HG02938 (cell line): Measurements from ENCODE around the gene TSPAN32.

Source experiments
- ATAC-seq: cut with Tn5 transposase; IDR thresholded peaks from one replicate; pipeline ENCODE4 v1.9.1; 2021; ENCODE audit warnings: mild to moderate bottlenecking, moderate library complexity; ENCODE audit not compliant: unreplicated experiment

TSPAN32 gene, protein sequence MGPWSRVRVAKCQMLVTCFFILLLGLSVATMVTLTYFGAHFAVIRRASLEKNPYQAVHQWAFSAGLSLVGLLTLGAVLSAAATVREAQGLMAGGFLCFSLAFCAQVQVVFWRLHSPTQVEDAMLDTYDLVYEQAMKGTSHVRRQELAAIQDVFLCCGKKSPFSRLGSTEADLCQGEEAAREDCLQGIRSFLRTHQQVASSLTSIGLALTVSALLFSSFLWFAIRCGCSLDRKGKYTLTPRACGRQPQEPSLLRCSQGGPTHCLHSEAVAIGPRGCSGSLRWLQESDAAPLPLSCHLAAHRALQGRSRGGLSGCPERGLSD

DNA sequence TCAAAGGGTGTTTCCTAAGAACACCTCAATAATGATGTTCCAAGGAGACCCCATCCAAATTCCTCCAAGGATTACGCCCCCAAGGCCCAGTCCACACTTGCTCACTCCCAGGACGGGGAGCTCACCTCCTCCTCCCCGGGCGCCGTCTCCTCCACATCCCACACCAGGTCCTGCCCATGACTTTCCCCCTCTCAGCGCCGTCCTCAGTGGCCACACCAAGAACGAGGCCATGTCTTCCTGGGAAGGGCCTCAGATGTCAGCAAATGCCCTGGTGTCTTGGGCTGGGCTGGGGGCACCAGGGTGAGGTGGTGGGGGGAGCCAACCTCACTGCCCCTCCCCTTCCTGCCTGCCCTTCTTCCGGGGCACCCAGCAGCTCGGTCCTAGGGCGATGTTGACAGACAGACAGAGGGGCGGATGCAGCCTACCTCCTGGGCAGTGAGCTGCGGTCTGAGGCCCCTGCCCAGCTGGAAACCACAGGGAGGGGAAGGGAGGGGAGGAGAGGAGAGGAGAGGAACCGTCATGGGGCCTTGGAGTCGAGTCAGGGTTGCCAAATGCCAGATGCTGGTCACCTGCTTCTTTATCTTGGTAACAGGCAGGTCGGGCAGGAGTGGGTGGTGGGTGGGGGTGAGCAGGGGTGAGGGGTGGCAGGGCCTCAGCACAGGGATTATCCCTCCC lies at the start of gene TSPAN32, which contains the start of gene C11orf21:
TSS of gene TSPAN32 (plus strand) at position 383 of the 675 bp plus-strand sequence. CDS start at position 520, 137 bp downstream.
TSS of gene C11orf21 (minus strand) at position 288 of the 675 bp plus-strand sequence. CDS start at position 178, 110 bp downstream.
- ATAC-seq: no peak

DNA sequence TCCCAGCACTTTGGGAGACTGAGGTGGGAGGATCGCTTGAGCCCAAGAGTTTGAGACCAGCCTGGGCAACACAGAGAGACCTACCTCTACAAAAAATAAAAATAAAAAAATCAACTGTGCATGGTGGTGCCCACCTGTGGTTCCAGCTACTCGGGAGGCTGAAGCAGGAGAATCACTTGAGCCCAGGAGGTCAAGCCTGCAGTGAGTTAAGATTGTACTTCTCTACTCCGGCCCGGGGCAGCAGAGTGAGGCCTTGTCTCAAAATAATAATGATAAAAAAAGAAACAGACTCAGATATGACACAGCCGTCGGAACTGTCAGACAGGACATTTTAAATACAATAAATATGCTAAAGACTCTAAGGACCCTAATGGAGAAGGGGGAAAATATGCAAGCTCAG lies 49.8 kb upstream of the TSPAN32 start:
- ATAC-seq: no peak

DNA sequence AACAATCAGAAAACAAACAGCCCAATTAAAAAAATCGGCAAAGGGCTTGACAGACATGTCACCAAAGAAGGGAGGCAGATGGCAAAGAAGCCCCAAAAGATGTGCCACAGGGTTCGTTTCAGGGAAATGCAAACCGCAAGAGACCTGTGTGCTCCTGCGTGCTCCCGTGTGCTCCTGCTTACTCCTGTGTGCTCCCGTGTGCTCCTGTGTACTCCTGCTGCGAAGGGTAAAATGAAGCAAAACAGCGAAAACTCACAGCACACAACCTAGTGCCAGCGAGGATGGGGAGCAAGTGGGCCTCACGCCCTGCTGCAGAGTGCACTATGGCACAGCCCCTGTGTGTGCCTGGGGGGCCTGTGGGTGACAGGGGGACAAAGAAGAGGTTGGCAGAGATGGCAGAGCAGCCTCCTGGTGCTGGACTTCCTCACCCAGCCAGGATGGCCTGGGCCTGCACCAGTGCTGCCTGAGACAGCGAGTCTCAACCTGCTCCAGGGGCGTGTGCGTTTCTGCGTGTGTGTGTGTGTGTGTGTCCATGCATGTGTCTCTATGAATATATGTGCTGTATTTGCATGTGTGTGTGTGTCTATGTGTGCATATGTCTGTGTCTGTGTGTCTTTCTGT lies 45.4 kb upstream of the TSPAN32 start:
- no peak for ATAC-seq

DNA sequence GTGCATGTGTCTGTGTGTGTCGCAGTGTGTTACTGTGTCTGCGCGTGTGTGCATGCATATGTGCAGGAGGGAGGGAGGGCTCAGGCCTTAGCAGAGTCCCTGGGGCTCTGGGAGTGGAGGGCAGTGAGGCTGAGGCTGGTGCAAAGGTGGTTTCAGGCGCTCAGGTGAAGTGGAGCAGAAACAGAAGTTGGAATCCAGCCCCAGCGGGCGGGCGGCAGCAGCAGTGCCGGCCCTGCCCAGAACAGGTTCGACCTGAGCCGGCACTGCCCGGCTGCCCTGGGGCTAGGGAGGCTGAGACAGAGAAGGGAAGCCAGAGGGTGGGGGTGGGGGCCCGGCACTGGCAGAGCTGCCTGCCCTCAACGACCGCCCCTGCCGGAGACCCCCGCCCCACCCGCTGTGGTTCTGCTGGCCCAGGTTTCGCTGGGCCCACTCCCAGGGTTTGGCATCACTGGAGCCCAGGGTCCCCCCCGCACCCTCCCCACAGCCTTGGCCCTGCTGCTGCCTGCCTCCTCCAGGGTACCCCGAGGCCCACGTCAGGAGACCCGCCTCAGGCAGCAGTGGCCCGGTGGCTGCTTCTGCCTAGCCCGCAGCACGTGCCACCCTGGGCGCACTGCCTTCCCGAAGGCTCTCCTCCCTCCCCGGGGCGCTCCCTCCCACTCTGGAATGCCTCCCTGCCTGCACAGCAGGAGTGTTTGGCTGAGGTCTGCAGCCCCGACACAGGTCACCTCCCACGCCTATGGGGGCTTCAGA lies 44.7 kb upstream of the TSPAN32 start:
- ATAC-seq: no peak

DNA sequence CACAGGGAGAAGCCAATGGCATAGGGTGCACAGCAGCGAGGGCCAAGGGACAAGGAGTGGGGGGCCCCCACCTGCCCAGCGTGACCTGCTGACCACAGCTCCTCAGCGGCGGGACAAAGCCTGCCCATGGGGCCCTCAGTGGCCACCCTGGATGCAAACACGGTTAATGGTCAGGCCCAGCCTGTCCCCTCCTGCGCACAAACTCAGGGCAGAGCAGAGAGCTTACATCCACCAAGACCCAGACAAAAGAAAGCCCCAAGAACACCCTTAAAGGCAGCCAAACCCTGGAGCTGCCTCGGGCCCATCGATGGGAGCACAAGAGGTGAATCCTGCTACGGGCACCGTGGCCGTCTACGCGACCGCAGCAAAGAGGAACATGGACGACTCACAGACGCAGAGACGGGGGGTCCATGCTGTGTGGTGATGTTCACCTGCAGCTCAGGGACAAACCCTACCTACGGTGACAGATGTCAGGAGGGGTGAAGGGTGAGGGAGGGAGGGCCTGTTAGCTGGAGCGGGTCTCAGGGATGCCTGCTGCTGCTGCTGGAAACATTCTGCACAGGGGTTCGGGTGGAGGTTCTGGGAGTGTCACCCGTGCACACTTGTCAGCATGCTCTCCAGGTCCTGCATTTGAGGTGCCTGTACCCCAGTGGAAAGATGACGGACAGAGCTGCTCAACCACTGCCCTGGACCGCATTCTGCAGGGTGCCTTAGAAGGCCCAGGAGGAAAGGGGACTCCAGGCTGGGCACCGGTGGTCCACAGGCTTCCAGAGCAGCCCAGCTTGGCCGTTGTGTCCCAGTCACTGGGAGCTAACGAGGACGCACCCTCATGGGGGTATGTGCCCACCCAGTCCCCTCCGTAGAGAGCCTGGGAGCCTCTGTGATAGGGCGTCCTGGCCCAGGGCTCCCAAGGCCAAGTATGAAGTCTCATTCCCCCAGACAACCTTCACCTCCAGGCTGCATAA lies 43.0 kb upstream of the TSPAN32 start:
- ATAC-seq: no peak

DNA sequence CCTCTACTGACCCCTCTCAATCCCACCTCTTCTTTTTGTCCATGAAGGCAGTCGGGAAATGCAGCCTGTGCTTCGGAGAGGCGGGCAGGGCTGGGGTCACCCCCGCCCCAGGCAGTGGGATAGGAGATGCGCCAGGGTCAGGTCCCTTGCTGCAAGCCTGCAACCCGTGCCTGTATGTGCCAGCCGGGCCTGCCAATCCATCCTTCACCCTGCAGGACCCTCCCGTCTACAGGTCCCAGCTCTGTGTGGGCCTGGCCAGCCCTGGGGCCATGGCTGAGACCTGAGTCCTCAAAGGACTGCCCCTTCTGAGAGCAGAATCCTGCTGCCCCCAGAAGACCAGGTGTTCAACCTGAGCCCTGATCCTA lies 42.4 kb upstream of the TSPAN32 start:
- ATAC-seq: no peak

DNA sequence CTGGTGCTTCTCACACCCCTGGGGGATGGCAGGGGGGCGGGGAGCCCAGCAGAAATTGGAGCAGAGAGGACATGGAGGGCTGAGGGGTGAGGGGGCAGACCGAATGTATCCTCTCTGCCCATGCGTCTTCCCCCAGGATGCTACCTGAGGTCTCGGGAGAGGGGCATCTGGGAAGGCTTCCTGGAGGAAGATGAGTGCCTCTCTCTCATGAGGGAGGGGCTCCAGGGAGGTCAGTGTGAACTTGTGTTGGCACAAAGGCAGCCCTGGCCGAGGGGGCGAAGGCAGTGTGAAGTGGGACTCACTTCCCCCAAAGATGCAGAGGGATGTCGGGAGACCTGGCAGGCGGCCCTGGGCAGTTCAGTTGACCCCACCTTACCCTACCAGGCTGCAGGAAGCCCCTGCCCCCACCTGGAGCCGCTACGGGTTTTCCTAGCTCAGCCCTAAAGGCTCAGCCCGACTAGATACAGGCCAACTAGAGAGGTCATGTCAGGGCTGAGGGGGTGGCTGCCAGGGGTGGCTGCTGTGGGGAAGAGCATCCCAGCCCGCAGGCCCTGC lies 41.8 kb upstream of the TSPAN32 start:
- no peak for ATAC-seq

DNA sequence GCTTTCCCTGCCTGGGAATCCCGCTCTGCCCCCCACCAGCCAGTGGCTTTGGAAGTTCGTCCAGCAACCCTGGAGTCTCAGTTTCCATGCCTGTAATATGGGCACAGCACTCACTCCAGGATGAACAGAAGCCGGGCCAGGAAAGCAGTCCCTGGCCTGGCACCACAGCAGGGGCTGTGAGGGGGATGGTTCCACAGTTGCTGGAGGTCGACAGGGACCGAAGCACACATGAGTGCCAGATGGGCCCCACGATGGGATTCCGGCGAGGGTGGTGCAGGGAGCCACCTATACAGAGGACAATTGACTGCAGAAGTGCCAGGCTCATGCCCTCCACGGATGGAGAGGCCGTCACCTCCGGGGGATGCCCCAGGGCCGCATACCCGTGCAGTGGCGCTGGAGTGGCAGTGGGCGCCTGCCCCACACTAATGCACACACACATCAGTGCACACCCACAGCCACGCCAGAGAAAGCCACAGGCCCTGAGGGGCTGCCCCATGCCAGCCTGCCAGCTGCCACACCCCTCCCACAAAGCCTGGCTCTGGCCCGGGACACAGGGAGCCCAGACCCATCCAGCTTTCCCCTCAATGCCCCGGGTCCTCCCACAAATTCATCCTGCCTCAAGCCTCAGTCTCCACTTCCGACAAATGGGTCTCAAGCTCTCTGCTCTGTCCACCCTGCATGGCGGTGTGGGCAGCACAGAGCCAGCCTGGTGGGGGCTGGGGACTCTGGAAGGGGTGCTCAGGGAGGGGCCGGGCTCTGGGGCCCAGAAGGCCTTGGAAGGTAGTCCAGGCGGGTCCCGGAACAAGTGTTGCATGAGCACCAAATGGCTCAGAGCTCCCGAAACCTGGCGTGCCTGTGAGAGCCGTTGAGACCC lies 41.1 kb upstream of the TSPAN32 start:
- no peak for ATAC-seq

DNA sequence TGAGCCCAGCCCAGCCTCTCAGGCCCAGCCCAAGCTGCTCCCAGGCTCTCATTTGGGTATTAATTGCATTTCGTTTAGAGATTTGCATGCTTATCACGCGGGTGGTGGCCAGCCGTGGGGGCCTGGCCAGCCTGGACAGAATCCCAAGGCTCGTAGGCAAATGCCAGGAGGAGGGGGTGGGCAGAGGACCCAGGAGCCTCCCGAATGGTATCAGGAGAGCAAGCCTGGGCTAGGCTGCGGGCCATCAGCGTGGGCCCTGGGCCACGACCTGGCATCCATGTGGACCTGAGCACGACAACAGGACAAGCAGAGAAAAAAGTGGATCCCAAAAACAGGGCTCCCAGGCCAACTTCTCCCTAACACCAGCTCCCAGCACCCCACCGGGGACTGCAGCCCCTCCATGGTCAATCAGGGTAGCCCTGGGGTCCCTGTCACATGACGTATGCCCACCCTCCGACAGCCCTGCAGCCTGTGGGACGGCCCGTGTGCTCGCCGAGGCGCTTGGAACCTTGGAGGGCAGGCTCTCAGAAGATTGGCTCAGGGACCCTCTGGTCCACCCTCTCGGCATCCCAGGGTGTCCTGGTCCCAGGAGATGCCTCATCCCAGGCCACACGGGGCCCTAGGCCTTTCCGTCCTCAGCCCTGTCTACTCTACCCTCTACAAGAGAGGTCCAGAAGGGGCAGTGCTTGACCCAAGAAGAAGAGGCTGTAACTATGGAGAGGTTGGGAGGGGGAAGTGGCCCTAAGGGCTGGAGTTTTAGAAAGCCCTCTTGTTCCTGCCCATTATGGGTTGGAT lies 40.2 kb upstream of the TSPAN32 start:
- no peak for ATAC-seq

DNA sequence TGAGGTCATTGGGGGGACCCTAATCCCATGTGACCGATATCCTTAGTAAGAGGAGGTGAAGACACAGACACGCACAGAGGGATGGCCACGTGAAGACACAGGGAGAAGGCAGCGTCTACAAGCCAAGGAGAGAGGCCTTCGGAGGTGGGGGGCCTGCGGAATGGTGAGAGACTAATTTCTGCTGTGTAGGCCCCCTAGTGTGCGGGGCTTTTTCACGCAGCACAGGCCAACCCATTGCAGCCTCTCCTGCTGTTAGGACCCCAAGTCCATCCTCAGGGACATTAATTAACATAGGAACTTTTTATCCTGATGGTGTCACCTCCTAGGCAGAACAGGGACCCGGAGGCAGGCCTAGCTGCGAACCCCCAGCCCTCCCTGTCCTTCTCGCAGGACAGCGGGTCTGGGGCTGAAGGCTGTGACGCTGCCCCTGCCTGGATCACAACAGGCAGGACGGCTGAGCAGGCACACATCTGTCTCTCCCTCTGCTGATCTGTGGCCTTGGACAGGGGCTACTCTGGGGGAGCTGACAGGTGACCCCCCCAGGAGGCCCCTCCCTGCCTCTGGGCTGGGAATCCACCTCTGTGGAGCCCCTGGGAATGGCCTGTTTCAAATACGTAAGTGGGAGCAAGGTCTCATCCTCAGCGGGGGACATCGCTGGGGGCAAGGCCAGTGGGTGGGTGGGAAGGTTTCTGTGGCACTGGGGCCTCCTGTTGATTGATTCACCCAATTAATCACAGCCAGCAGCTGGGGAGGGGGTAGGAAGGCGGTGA lies 39.3 kb upstream of the TSPAN32 start:
- no peak for ATAC-seq

DNA sequence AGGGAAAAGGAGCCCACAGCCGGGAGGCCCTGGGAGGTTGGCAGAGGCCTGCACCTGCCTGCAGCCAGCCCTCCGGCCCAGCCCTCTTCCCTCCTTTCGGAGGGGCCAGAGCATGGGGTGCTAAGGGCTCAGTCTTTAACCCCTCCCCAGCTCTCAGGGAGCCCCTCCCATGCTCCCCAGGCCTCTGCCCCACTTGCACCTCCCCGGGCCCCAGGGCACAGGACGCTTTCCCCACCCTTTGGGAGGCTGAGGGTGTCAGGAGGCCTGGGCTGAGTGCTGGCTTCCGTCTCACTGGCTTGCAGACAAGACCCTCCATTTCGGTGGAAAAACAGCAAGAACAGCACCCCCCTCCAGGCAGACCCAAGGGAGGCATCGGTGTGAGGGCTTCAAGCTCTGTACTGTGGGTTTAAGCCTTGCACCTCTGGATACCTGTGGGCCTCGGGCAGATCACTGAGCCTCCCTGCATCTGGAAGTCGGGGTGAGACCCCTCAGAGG lies 38.7 kb upstream of the TSPAN32 start:
- no peak for ATAC-seq

DNA sequence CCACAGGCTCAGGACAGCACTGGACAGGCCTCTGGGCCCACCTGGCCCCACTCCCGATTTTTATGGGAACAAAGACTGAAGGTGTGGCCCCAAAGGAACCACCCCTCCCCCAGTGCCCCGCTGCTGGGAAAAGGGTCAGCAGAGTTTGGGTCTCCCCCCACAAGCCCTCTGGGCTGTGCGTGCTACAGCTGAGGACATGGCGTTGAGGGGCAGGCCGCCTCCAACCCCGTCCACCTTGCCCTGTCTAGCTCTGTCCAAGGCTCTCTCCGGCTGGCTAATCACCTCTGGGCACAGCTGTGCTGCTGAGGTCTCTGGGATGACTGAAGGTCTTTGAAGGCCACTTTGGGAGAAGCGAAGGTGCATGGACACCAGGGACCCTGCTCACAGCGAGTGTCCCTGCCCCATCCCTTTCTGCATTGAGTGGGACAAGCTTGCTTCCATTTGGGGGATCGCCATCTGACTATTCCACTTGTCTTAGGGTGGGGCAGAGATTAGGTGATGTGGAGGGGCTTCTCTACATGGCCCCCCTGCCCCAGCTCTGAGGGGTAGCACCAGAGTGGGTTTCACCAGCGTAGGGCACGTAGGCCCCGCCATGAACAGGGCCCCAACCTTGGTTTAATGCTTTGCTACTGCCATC lies 38.0 kb upstream of the TSPAN32 start:
- ATAC-seq: no peak

DNA sequence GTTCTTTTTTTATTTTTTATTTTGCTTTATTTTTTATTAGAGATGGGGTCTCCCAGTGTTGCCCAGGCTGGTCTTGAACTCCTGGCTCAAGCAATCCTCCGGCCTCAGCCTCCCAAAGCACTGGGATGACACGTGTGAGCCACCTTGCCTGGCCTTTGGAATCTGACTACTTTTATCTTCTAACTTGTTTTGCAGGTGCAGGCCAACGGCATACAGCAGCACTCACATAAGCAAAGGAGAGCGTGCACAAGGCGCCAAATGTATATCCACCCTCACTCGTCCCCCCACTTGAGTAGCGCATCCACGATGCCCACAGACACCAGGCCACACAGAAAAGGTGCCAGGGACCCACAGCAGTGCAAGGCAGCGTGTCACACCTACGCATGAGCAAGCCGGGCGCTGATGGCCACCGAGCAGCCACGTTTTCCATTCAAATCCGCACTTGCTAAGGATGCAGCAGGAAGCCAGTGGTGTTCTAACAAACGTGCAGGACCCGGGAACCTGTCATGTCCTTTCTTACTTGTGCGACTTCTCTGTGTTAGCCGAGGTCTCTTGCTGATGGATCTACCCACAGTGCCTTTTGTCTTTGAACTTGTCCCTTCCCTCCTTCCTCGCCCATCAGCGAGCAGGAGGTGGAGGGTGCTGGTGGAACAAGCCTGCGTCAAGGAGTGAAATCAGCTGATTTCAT lies 37.3 kb upstream of the TSPAN32 start:
- ATAC-seq: no peak

DNA sequence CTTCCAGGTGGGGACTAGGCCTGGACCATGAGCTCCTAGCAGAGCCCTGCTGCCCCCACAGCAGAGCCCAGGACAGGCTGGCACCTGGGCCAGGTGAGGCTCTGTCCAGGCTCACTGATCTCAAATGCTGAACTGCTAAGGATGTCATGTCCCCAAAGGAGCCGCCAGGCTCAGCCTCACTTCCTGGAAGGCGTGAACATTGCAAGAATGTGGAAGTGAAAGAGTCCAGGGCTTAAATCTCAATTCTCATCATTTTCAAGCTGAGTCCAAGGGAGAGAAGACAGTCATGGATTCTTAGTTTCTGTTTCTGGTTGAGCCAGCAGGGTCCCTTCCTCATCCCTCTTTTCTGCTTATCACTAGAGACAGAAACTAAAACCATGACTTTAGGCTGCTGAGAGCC lies 36.4 kb upstream of the TSPAN32 start:
- ATAC-seq: no peak

DNA sequence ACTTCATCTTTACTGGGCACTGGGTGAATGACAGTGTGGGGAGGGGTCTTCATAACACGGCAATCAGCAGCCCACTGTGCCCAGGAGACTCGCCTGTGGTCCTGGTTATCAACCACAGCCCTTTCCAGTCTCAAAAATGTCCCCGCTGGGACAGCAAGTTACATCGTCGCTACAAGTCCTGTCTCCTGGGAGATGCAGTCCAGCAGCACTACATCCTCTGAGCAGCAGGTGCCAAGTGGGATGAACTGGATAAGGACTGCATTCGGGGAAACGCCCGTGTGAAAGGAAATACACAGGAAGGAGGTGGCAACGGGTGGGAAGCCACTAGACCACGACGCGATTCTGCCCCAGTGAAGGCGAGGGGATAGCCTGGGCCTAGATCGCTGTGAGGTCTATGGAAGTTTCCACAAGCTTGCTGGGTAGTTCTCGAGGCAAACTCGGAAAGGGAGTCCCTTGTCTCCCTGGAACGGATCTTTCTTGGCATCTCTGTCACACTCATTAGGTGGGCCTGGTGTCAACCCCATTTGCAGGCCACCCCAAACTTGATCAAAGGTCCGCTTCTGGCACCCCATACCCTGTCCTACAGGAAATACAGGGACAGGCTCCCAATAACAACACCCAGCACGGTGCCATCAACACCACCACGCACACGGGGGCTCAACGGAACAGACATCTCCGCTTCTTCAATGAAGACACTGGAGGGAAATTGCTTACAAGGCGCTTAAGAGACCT lies 35.8 kb upstream of the TSPAN32 start:
- no peak for ATAC-seq
